Skeletal muscle satellite cell (primary cell): ENCODE results near the gene GRIA3.
"Not testable (repeated sequence)": the region's sequence is repeated elsewhere in the genome, so short reads cannot be mapped to it uniquely, and the experiment has no call there.

Source experiments
- H3K27me3 ChIP-seq: 2 replicates; pipeline ENCODE4 v1.7.0; 2013; ENCODE audit warnings: low read length; ENCODE audit not compliant: control insufficient read depth, insufficient read depth
- H3K36me3 ChIP-seq: 2 replicates; pipeline ENCODE4 v1.7.0; 2013; ENCODE audit warnings: mild to moderate bottlenecking, control low read depth, low read length; ENCODE audit not compliant: insufficient read depth
- H3K4me1 ChIP-seq: 2 replicates; pipeline ENCODE4 v1.7.0; 2013; ENCODE audit warnings: low read length; ENCODE audit not compliant: control insufficient read depth, insufficient read depth
- H3K4me2 ChIP-seq: 2 replicates; pipeline ENCODE4 v1.7.0; 2013; ENCODE audit warnings: mild to moderate bottlenecking, low read length
- H3K4me3 ChIP-seq: 2 replicates; pipeline ENCODE4 v1.7.0; 2013; ENCODE audit warnings: low read length
- H3K9ac ChIP-seq: 2 replicates; pipeline ENCODE4 v1.7.0; 2013; ENCODE audit warnings: mild to moderate bottlenecking, low read depth, low read length, moderate library complexity
- H3K9me3 ChIP-seq: replicated peaks from 2 replicates; pipeline ENCODE4 v1.7.0; 2013; ENCODE audit warnings: mild to moderate bottlenecking, control low read depth, low read length

GRIA3 gene

DNA sequence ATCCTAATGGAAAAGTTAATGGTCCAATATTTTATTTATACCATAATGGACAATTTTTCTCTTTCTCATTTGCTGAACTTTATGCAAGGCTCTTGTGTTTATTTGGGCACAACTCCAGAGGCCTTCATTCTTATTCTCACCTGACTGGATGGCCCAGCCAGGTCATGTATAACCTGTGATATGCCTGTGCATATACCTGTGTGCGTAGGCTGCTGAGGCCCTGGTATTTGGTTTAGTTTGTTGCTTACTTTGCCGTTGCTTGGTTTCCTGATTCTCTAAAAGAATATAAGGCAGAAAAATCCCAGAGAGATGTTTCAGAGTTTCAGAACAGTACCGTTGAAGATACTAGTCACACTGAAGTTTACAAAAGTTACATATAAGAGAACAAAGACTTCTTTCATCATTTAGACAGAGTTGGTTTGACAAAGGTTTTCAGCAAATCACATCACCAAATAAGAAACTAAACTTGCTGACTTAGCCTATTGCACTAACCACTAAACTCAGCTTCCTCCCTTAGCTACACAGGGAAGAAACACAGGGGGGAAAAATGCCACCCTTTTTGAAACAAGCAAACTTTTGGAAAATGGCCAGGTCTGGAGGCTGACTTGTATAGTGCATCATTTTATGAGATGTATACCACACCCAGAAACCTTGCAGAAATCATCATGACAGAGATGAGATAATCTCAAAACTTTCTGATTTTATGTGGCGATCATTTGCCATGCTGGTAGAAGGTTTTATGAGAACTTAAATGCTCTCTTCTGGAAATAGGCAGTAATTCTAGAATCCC lies 248.5 kb downstream of the GRIA3 start:
- H3K4me1 ChIP-seq, result no peaks in the 10 kb centered on the region
- H3K4me3 ChIP-seq, result no peak overlapping the region
- no peaks in the 10 kb centered on the region for H3K36me3 ChIP-seq
- H3K27me3 ChIP-seq, result no peaks in the 10 kb centered on the region
- H3K9ac ChIP-seq, result no peak overlapping the region
- no peaks in the 10 kb centered on the region for H3K9me3 ChIP-seq
- no peak overlapping the region for H3K4me2 ChIP-seq

GRCh38 chrX:123436512-123437136 lies 252.5 kb downstream of the GRIA3 start:
- Histone ChIP-seq H3K4me1 (no peaks in the 10 kb centered on the region), H3K4me2 (no peak overlapping the region), H3K9me3 (no peaks in the 10 kb centered on the region), H3K27me3 (no peaks in the 10 kb centered on the region), H3K36me3 (no peaks in the 10 kb centered on the region), H3K9ac (no peak overlapping the region), H3K4me3 (no peak overlapping the region)

- not testable (repeated sequence) for H3K4me3 ChIP-seq, H3K36me3 ChIP-seq, H3K4me2 ChIP-seq, H3K9ac ChIP-seq, H3K4me1 ChIP-seq, H3K27me3 ChIP-seq, H3K9me3 ChIP-seq
Measured at GRCh38 chrX:123439926-123440325, 255.8 kb downstream of the GRIA3 start.

GRCh38 chrX:123442764-123443163 lies 258.7 kb downstream of the GRIA3 start:
- Histone ChIP-seq H3K27me3 (no peaks in the 10 kb centered on the region), H3K9ac (no peak overlapping the region), H3K4me1 (no peaks in the 10 kb centered on the region), H3K9me3 (no peaks in the 10 kb centered on the region), H3K4me3 (no peak overlapping the region), H3K36me3 (no peaks in the 10 kb centered on the region), H3K4me2 (no peak overlapping the region)

DNA sequence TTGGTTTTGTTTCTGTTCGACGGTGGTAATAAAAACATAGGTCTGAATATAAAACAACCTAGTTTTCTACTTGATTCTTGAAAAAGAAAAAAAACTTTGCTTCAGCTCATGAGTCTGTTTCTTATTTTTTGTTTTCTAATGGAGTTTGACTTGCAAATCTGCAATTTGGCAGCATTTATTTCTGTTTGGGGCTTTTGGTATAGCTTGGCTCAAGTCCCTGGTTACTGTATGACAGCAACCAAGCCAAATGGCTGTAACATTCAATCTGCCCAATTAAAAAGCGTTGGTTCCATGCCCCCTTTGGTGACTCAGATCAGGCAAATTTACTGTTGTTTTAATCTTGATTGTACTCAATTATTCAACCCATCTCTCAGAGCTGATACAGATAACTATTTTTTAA lies 263.4 kb downstream of the GRIA3 start:
- Histone ChIP-seq H3K4me3 (no peak overlapping the region), H3K36me3 (no peaks in the 10 kb centered on the region), H3K27me3 (no peaks in the 10 kb centered on the region), H3K9me3 (no peaks in the 10 kb centered on the region), H3K4me2 (no peak overlapping the region), H3K9ac (no peak overlapping the region), H3K4me1 (no peaks in the 10 kb centered on the region)

DNA sequence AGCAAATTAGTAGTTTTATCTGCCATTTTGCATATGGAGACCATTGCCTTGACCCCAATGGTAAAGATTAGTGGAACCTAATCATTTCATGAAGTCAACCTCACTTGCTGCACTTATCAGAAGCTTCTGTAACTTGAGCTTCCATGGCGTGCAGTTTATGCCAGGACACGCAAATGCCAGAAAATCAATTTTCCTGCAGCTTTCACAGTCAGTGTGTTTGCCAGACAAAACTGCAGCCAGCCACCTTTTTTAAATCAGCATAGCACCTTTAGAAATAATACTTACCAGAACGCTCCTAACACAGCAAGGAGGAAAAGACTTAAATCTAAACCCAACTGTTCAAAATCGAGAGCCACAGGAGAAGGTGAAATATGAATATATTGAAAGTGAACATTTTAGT lies 265.3 kb downstream of the GRIA3 start:
- Histone ChIP-seq H3K9ac (no peak overlapping the region), H3K9me3 (no peaks in the 10 kb centered on the region), H3K27me3 (no peaks in the 10 kb centered on the region), H3K36me3 (no peaks in the 10 kb centered on the region), H3K4me3 (no peak overlapping the region), H3K4me2 (no peak overlapping the region), H3K4me1 (no peaks in the 10 kb centered on the region)

DNA sequence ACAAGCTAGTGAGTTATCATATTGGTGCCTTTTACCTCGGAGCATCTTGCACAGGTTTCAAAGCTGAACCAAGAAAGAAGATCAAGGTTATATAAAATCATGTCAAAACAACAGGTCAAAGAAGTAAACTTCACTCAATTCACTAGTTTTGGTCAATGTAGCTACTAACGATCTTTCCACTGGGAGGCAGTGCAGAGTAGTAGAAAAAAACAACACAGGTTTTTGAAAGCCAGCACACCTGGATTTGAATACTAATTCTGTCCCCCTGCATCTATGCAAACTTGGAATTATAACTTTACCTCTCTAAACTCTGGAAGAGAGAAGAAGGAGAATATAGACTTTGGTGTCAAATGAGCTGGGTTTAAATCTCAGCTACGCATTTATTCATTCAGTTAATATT lies 266.1 kb downstream of the GRIA3 start:
- H3K9ac ChIP-seq, result no peak overlapping the region
- no peaks in the 10 kb centered on the region for H3K27me3 ChIP-seq
- no peaks in the 10 kb centered on the region for H3K9me3 ChIP-seq
- no peaks in the 10 kb centered on the region for H3K4me1 ChIP-seq
- no peak overlapping the region for H3K4me2 ChIP-seq
- no peak overlapping the region for H3K4me3 ChIP-seq
- H3K36me3 ChIP-seq, result no peaks in the 10 kb centered on the region

- no peaks in the 10 kb centered on the region for H3K4me1 ChIP-seq
Measured at GRCh38 chrX:123454712-123455431, 270.8 kb downstream of the GRIA3 start.

GRCh38 chrX:123455693-123456092 lies 271.6 kb downstream of the GRIA3 start:
- H3K9ac ChIP-seq, result no peak overlapping the region
- H3K4me2 ChIP-seq, result no peak overlapping the region
- H3K4me1 ChIP-seq, result no peaks in the 10 kb centered on the region
- no peak overlapping the region for H3K4me3 ChIP-seq
- no peaks in the 10 kb centered on the region for H3K9me3 ChIP-seq
- H3K36me3 ChIP-seq, result no peaks in the 10 kb centered on the region
- no peaks in the 10 kb centered on the region for H3K27me3 ChIP-seq

More at GRCh38 chrX:123454712-123455431, 270.8 kb downstream of the GRIA3 start:
- Histone ChIP-seq H3K27me3 (no peaks in the 10 kb centered on the region), H3K36me3 (no peaks in the 10 kb centered on the region), H3K9me3 (no peaks in the 10 kb centered on the region), H3K4me2 (no peak overlapping the region), H3K4me3 (no peak overlapping the region), H3K9ac (no peak overlapping the region)

DNA sequence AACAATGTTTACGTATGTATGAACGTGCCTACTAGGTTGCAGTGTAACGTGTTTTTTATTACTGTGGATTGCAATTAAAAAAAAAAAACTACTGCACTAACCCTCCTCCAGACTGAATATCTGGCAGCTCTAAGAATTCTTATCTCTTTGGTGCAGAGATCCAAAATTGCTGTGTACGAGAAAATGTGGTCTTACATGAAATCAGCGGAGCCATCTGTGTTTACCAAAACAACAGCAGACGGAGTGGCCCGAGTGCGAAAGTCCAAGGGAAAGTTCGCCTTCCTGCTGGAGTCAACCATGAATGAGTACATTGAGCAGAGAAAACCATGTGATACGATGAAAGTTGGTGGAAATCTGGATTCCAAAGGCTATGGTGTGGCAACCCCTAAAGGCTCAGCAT lies 280.6 kb downstream of the GRIA3 start:
- Histone ChIP-seq H3K9ac (no peak overlapping the region), H3K4me3 (no peak overlapping the region), H3K4me1 (no peaks in the 10 kb centered on the region), H3K9me3 (no peaks in the 10 kb centered on the region), H3K27me3 (no peaks in the 10 kb centered on the region), H3K4me2 (no peak overlapping the region), H3K36me3 (no peaks in the 10 kb centered on the region)

- no peaks in the 10 kb centered on the region for H3K27me3 ChIP-seq
- no peak overlapping the region for H3K9ac ChIP-seq
- no peaks in the 10 kb centered on the region for H3K9me3 ChIP-seq
- H3K4me1 ChIP-seq, result no peaks in the 10 kb centered on the region
- no peaks in the 10 kb centered on the region for H3K36me3 ChIP-seq
- H3K4me2 ChIP-seq, result no peak overlapping the region
- no peak overlapping the region for H3K4me3 ChIP-seq
Measured at GRCh38 chrX:123468481-123468880, 284.4 kb downstream of the GRIA3 start.
